ENCODE data around the gene ASAP3. TPM values are rescaled to one million over a fixed set of nuclear protein-coding genes. Genes with fewer than 3 reads are reported as not detected.

The ASAP3 gene
- total and polyA plus RNA-seq, 2 experiments from 2014 or later: 28.8 to 45.1 TPM

DNA sequence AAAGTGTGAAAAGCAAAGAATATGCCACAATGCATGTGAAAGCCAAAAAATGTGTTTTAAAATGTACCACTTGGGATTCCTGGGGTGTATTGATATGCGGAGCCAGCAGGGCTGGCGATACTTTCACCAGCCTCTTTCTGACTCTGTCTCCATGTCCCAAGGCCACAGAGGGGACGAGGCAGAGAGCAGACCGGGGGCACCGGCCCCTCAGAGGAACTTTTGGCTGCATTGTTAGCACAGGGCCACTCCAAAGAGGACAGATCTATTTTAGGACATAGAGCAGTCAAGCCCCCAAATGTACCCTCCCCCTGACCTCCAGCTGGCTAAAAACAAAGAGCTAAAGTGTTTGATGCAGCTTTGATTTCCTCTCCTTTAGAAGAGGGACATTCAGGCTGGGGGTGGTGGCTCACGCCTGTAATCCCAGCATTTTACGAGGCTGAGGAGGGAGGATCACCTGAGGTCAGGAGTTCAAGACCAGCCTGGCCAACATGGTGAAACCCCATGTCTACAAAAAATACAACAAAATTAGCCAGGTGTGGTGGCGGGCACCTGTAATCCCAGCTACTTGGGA, 88.7 kb downstream of the ASAP3 start:
- Histone ChIP-seq H2AFZ (no peak overlapping the region), H3K36me3 (replicated peaks; ENCODE audit: insufficient read depth, low read depth) (no peaks in the 10 kb centered on the region)
- 58% methylated on average over 8 of the region's 8 CpGs for WGBS (ENCODE audit: low lambda C conversion rate, missing lambda C conversion rate)

DNA sequence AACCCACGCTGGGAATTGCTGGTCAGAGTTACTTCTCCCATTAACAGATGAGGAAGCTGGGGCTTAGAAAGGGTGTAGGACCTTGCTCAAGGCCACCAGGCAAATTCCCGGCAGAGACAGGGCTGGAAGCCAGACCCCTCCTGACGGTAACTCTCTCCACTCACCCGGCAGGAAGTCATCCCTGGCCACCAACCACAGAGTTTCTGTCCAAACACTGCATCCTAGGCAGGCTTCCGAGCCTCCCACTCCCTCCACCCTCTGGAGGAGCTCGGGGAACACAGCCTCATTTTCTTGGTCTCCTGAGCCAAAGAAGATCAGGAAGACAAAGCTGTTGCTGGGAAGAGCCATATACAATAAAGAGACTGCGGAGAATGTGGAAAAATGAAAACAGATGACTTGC, 89.3 kb downstream of the ASAP3 start:
- WGBS (ENCODE audit: low lambda C conversion rate, missing lambda C conversion rate): 33% methylated on average over 7 of the region's 7 CpGs
- Histone ChIP-seq H3K27me3 (no peaks in the 10 kb centered on the region), H3K4me1 (ENCODE audit: insufficient read depth) (peaks cover 10% of the 10 kb centered on the region), H3K27ac (peak overlapping the region; percentile 84), H3K9me3 (ENCODE audit: low read depth) (no peaks in the 10 kb centered on the region), H3K9me2 (replicated peaks; ENCODE audit: insufficient read depth) (no peaks in the 10 kb centered on the region), H3K4me3 (no peak overlapping the region), H2AFZ (no peak overlapping the region), H3K36me3 (replicated peaks; ENCODE audit: insufficient read depth, low read depth) (no peaks in the 10 kb centered on the region), H4K20me1 (ENCODE audit: insufficient read depth, poor library complexity, severe bottlenecking) (no peaks in the 10 kb centered on the region), H3K79me2 (no peaks in the 10 kb centered on the region), H3K4me2 (peak overlapping the region; percentile 40)
- peak; percentile 74 for DNase-seq (ENCODE audit: low spot score)
- TF ChIP-seq EZH2 (IDR thresholded peaks at IDR 0.05; ENCODE audit: borderline replicate concordance) (no peak), EZH2phosphoT487 (IDR thresholded peaks at IDR 0.05; ENCODE audit: low read depth, severe bottlenecking, unreplicated experiment) (no peak)
- TF ChIP-seq, protein P1, sequence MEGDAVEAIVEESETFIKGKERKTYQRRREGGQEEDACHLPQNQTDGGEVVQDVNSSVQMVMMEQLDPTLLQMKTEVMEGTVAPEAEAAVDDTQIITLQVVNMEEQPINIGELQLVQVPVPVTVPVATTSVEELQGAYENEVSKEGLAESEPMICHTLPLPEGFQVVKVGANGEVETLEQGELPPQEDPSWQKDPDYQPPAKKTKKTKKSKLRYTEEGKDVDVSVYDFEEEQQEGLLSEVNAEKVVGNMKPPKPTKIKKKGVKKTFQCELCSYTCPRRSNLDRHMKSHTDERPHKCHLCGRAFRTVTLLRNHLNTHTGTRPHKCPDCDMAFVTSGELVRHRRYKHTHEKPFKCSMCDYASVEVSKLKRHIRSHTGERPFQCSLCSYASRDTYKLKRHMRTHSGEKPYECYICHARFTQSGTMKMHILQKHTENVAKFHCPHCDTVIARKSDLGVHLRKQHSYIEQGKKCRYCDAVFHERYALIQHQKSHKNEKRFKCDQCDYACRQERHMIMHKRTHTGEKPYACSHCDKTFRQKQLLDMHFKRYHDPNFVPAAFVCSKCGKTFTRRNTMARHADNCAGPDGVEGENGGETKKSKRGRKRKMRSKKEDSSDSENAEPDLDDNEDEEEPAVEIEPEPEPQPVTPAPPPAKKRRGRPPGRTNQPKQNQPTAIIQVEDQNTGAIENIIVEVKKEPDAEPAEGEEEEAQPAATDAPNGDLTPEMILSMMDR (IDR thresholded peaks at IDR 0.05; ENCODE audit: poor library complexity): no peak

More for the DNA sequence above, 88.7 kb downstream of the ASAP3 start:
- no peak overlapping the region for H3K4me3 ChIP-seq
- peak overlapping the region; percentile 40 for H3K4me2 ChIP-seq
- peak overlapping the region; percentile 84 for H3K27ac ChIP-seq
- H3K27me3 ChIP-seq: no peaks in the 10 kb centered on the region
- no peaks in the 10 kb centered on the region for H3K9me2 ChIP-seq (replicated peaks; ENCODE audit: insufficient read depth)
- no peaks in the 10 kb centered on the region for H4K20me1 ChIP-seq (ENCODE audit: insufficient read depth, poor library complexity, severe bottlenecking)
- no peak for TF ChIP-seq EZH2 (IDR thresholded peaks at IDR 0.05; ENCODE audit: borderline replicate concordance)
- TF ChIP-seq EZH2phosphoT487 (IDR thresholded peaks at IDR 0.05; ENCODE audit: low read depth, severe bottlenecking, unreplicated experiment): no peak
- TF ChIP-seq, protein P1 (IDR thresholded peaks at IDR 0.05; ENCODE audit: poor library complexity): no peak
- no peaks in the 10 kb centered on the region for H3K79me2 ChIP-seq
- H3K9me3 ChIP-seq (ENCODE audit: low read depth): no peaks in the 10 kb centered on the region
- DNase-seq (ENCODE audit: low spot score): no peak
- H3K4me1 ChIP-seq (ENCODE audit: insufficient read depth): peaks cover 10% of the 10 kb centered on the region

DNA sequence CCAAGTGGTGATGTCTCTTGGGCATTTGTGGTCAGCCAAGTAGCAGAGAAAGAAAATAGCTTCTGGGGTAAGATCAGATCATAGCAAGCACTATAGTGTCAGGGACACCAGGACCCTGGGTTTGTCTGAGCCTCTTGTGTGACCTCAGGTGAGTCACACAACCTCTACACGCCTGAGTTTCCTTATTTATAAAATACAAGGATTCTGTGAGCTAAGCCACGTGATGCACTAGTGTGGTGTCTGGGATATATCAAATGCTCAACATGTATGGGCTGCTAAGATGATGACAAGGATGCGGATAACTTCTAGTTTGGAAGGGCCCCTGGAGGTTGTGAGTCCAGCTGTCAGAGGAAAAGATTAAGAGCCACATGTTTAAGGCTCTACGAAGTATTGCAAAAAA, 89.8 kb downstream of the ASAP3 start:
- Histone ChIP-seq H3K4me2 (peak overlapping the region; percentile 40), H3K9me2 (replicated peaks; ENCODE audit: insufficient read depth) (no peaks in the 10 kb centered on the region), H3K27me3 (no peaks in the 10 kb centered on the region), H3K4me1 (ENCODE audit: insufficient read depth) (peaks cover 10% of the 10 kb centered on the region), H3K79me2 (no peaks in the 10 kb centered on the region), H3K36me3 (replicated peaks; ENCODE audit: insufficient read depth, low read depth) (no peaks in the 10 kb centered on the region), H4K20me1 (ENCODE audit: insufficient read depth, poor library complexity, severe bottlenecking) (no peaks in the 10 kb centered on the region), H3K4me3 (no peak overlapping the region), H2AFZ (no peak overlapping the region), H3K27ac (peak overlapping the region; percentile 84), H3K9me3 (ENCODE audit: low read depth) (no peaks in the 10 kb centered on the region)
- DNase-seq (ENCODE audit: low spot score): peak; percentile 72
- TF ChIP-seq, protein P1 (IDR thresholded peaks at IDR 0.05; ENCODE audit: poor library complexity): no peak
- no peak for TF ChIP-seq EZH2phosphoT487 (IDR thresholded peaks at IDR 0.05; ENCODE audit: low read depth, severe bottlenecking, unreplicated experiment)
- TF ChIP-seq EZH2 (IDR thresholded peaks at IDR 0.05; ENCODE audit: borderline replicate concordance): no peak
- WGBS (ENCODE audit: low lambda C conversion rate, missing lambda C conversion rate): 63% methylated on average over 4 of the region's 4 CpGs

Data from hepatocyte (in vitro differentiated cells).